Keratinocyte (primary cell): ENCODE results near the gene ID2. TPM values are rescaled to one million over a fixed set of nuclear protein-coding genes. Genes with fewer than 3 reads are reported as not detected.

ENCODE experiments used
- DNase-seq: peaks from one replicate; pipeline ENCODE4 v3.0.0-alpha.2; 2011; ENCODE audit warnings: low read depth, missing footprints, low spot score
- FAIRE-seq: peaks from 2 replicates; lab custom pipeline; 2011; peaks lifted over from hg19 to GRCh38; lab: Jason Lieb, UNC
- H2AFZ ChIP-seq: 2 replicates; pipeline ENCODE4 v1.6.0; 2012; ENCODE audit warnings: low read length, control low read depth, inconsistent platforms; ENCODE audit not compliant: control insufficient read depth
- H3K27ac ChIP-seq: 2 replicates; pipeline ENCODE4 v1.5.1; 2011; ENCODE audit warnings: low read length; ENCODE audit not compliant: control insufficient read depth, insufficient read depth
- H3K27me3 ChIP-seq: 3 replicates; pipeline ENCODE4 v1.6.0; 2011; ENCODE audit warnings: low read length; ENCODE audit not compliant: control insufficient read depth, insufficient read depth; ENCODE audit errors: extremely low read depth
- H3K36me3 ChIP-seq, 2 experiments: 2 replicates in 1 of 2; 3 replicates in 1 of 2; pipeline ENCODE4 v1.5.1; 2011; ENCODE audit warnings: low read length in 2 of 2, mild to moderate bottlenecking in 1 of 2; ENCODE audit not compliant: control insufficient read depth in 2 of 2, insufficient read depth in 2 of 2; ENCODE audit errors: extremely low read depth in 1 of 2
- H3K4me1 ChIP-seq: 3 replicates; pipeline ENCODE4 v1.5.1; 2011; ENCODE audit warnings: low read length; ENCODE audit not compliant: control insufficient read depth, insufficient read depth; ENCODE audit errors: extremely low read depth
- H3K4me2 ChIP-seq: 3 replicates; pipeline ENCODE4 v1.6.0; 2011; ENCODE audit warnings: low read depth, low read length; ENCODE audit not compliant: control insufficient read depth, insufficient read depth; ENCODE audit errors: extremely low read depth
- H3K4me3 ChIP-seq, 3 experiments: fragments of 200-600 bp in 1 of 3; sonication (generic) in 1 of 3; 2 replicates in 2 of 3; 3 replicates in 1 of 3; pipeline ENCODE4 v1.5.1; 2011 to 2016; ENCODE audit warnings: low read length in 3 of 3, mild to moderate bottlenecking in 3 of 3, control low read depth in 2 of 3, inconsistent platforms in 1 of 3, low read depth in 1 of 3, mixed read lengths in 1 of 3, mixed run types in 1 of 3, moderate library complexity in 1 of 3; ENCODE audit not compliant: control insufficient read depth in 2 of 3, insufficient read depth in 2 of 3; ENCODE audit errors: extremely low read depth in 1 of 3
- H3K79me2 ChIP-seq: 2 replicates; pipeline ENCODE4 v1.6.0; 2012; ENCODE audit warnings: low read length; ENCODE audit not compliant: control insufficient read depth, insufficient read depth
- H3K9ac ChIP-seq: 3 replicates; pipeline ENCODE4 v1.6.0; 2011; ENCODE audit warnings: low read length; ENCODE audit not compliant: control insufficient read depth, insufficient read depth; ENCODE audit errors: extremely low read depth
- H3K9me1 ChIP-seq: 3 replicates; pipeline ENCODE4 v1.6.0; 2011; ENCODE audit warnings: low read length; ENCODE audit not compliant: control insufficient read depth, insufficient read depth; ENCODE audit errors: extremely low read depth
- H3K9me3 ChIP-seq: 2 replicates; pipeline ENCODE4 v1.5.1; 2012; ENCODE audit warnings: low read depth, low read length; ENCODE audit not compliant: control insufficient read depth
- H4K20me1 ChIP-seq: 3 replicates; pipeline ENCODE4 v1.6.0; 2011; ENCODE audit warnings: low read length; ENCODE audit not compliant: control insufficient read depth, insufficient read depth; ENCODE audit errors: extremely low read depth
- EZH2 ChIP-seq: IDR thresholded peaks from one replicate; pipeline ENCODE4 v1.6.1; 2012; ENCODE audit warnings: inconsistent platforms, mild to moderate bottlenecking, low read length, moderate library complexity
- dilution Hi-C: fragments of 300-500 bp; cut with MboI; formaldehyde crosslinking; loops from one replicate; pipeline ENCODE4 v1.7.0; 2020; ENCODE audit warnings: low sequenced_read_pairs; ENCODE audit not compliant: extremely low pct_ligation_motif_present
- polyA plus RNA-seq, 5 experiments: library from polyadenylated mRNA; depleted of rRNA in 3 of 5; stranded (reverse) in 3 of 5; stranded (forward) in 1 of 5; unstranded in 1 of 5; fragments of >200 nt; gene quantifications; 1 replicate in 1 of 5; 2 replicates in 3 of 5; 3 replicates in 1 of 5; pipeline versions ENCODE4 v1.2.1 to v1.2.3, GENCODE V29; 2011 to 2012; ENCODE audit warnings: missing spikeins in 2 of 5, low read depth in 1 of 5, low replicate concordance in 1 of 5
- TF ChIP-seq, protein P1 (sequence below), 3 experiments: IDR thresholded peaks in 1 of 3; conservative IDR thresholded peaks in 1 of 3; optimal IDR thresholded peaks in 1 of 3; 2 replicates in 2 of 3; 3 replicates in 1 of 3; pipeline versions ENCODE3 to v1.5.1; 2011; ENCODE audit warnings: low read length in 3 of 3, mild to moderate bottlenecking in 3 of 3, moderate library complexity in 2 of 3, control low read depth in 1 of 3, inconsistent platforms in 1 of 3; ENCODE audit not compliant: insufficient read depth in 2 of 3; ENCODE audit errors: extremely low read depth in 1 of 3

ID2 gene
- polyA plus RNA-seq, 1 donor (not counting 4 experiments of a cell fraction or from before 2014, with no cell fraction given), result 6.3 TPM

DNA sequence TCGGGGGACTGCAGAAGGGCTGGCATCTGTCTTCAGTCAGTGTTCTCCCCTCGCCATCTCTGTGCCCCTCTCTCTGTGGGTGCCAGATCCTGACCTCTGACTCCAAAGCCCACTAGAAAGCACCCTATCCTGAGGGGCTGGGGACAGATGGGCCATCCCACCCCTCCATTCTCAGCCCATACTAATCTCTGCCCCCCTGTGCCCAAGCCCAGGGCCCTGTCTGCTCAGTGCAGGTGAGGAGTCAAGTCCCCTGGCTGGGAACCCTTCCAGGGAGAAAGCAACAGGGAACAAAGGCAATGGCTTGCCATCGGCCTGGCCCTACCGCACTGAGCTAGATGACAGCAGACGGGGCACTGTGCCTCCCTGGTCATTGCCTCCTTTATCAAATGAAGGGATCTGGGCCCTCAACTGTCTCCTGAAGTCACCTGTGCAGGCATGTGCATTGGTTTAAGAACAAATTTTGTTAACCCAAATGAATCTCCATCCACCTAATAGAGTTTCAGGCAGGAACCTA is 42.7 kb upstream of the ID2 start:
- no peaks in the 10 kb centered on the region for H3K9me1 ChIP-seq
- no peaks in the 10 kb centered on the region for H3K79me2 ChIP-seq
- dilution Hi-C loops, result no loop called here
- no peaks in the 10 kb centered on the region for H3K9me3 ChIP-seq
- H3K4me1 ChIP-seq, result no peaks in the 10 kb centered on the region
- H2AFZ ChIP-seq, result no peak overlapping the region
- H3K36me3 ChIP-seq, result no peaks in the 10 kb centered on the region
- FAIRE-seq, result no peak
- no peak overlapping the region for H3K4me3 ChIP-seq
- no peak for DNase-seq
- H3K4me2 ChIP-seq, result no peak overlapping the region
- no peak overlapping the region for H3K27ac ChIP-seq
- H4K20me1 ChIP-seq, result no peaks in the 10 kb centered on the region
- H3K27me3 ChIP-seq, result no peaks in the 10 kb centered on the region
- no peak overlapping the region for H3K9ac ChIP-seq
- TF ChIP-seq EZH2, result no peak
- TF ChIP-seq, protein P1, sequence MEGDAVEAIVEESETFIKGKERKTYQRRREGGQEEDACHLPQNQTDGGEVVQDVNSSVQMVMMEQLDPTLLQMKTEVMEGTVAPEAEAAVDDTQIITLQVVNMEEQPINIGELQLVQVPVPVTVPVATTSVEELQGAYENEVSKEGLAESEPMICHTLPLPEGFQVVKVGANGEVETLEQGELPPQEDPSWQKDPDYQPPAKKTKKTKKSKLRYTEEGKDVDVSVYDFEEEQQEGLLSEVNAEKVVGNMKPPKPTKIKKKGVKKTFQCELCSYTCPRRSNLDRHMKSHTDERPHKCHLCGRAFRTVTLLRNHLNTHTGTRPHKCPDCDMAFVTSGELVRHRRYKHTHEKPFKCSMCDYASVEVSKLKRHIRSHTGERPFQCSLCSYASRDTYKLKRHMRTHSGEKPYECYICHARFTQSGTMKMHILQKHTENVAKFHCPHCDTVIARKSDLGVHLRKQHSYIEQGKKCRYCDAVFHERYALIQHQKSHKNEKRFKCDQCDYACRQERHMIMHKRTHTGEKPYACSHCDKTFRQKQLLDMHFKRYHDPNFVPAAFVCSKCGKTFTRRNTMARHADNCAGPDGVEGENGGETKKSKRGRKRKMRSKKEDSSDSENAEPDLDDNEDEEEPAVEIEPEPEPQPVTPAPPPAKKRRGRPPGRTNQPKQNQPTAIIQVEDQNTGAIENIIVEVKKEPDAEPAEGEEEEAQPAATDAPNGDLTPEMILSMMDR (optimal IDR thresholded peaks at IDR 0.05 in 1 of 3, IDR thresholded peaks at IDR 0.05 in 1 of 3, conservative IDR thresholded peaks at IDR 0.05 in 1 of 3; ENCODE audit: extremely low read depth in 1 of 3, insufficient read depth in 2 of 3, low read length in 3 of 3), result no peak

DNA sequence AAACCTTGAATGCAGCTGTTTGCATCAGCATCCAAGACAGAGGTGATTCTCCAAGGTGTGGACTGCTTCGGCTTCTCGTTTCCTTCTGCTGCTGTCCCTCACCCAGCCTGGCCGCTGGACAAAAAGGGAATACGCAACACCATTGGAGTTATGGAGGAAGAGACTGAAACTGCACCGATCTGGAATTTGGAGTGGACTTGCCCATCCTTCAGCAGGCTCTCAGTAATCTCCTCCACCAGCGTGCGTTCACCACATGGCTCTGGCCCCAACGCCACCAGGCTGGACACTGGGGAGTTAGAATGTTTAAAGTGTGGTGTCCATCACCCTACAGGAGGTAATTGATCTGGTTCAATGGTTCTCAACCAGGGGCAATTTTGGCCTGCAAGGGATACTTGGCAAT is 41.4 kb upstream of the ID2 start:
- Histone ChIP-seq H3K9me3 (no peaks in the 10 kb centered on the region), H3K27ac (no peak overlapping the region), H3K9ac (no peak overlapping the region), H3K36me3 (no peaks in the 10 kb centered on the region), H4K20me1 (no peaks in the 10 kb centered on the region), H3K27me3 (no peaks in the 10 kb centered on the region), H2AFZ (no peak overlapping the region), H3K79me2 (no peaks in the 10 kb centered on the region), H3K4me1 (no peaks in the 10 kb centered on the region), H3K4me2 (no peak overlapping the region), H3K9me1 (no peaks in the 10 kb centered on the region), H3K4me3 (no peak overlapping the region)
- TF ChIP-seq, protein P1 (optimal IDR thresholded peaks at IDR 0.05 in 1 of 3, IDR thresholded peaks at IDR 0.05 in 1 of 3, conservative IDR thresholded peaks at IDR 0.05 in 1 of 3; ENCODE audit: extremely low read depth in 1 of 3, insufficient read depth in 2 of 3, low read length in 3 of 3), result no peak
- TF ChIP-seq EZH2, result no peak
- dilution Hi-C loops, result no loop called here
- FAIRE-seq, result no peak
- DNase-seq, result no peak
